Uterus (tissue), 4 donors: ENCODE data around the gene FBXW8. TPM values are rescaled to one million over a fixed set of nuclear protein-coding genes. Genes with fewer than 3 reads are reported as not detected.

Experiments used
- DNase-seq, 2 donors: peaks; one replicate each; pipeline ENCODE4 v3.0.0-alpha.2; 2019 to 2020
- H3K27ac ChIP-seq, 2 donors: fragments of 200-600 bp; sonication (generic); 1 replicate in 1 of 2; 2 replicates in 1 of 2; pipeline ENCODE4 v1.5.1; 2016 to 2018
- H3K27me3 ChIP-seq, 2 donors: fragments of 200-600 bp; sonication (generic); one replicate each; pipeline ENCODE4 v1.5.1; 2018 to 2019; ENCODE audit warnings: control low read depth in 1 of 2
- H3K36me3 ChIP-seq, 2 donors: fragments of 200-600 bp; sonication (generic); one replicate each; pipeline ENCODE4 v1.5.1; 2019; ENCODE audit warnings: control low read depth in 1 of 2
- H3K4me1 ChIP-seq, 2 donors: fragments of 200-600 bp; sonication (generic); one replicate each; pipeline ENCODE4 v1.5.1; 2018 to 2019; ENCODE audit warnings: control low read depth in 1 of 2
- H3K4me3 ChIP-seq, 2 donors: fragments of 200-600 bp; sonication (generic); 1 replicate in 1 of 2; 2 replicates in 1 of 2; pipeline ENCODE4 v1.5.1; 2018 to 2019; ENCODE audit warnings: mild to moderate bottlenecking in 1 of 2
- H3K9me3 ChIP-seq, 2 donors: fragments of 200-600 bp; sonication (generic); one replicate each; pipeline ENCODE4 v1.5.1; 2019; ENCODE audit warnings: control low read depth in 1 of 2
- CTCF ChIP-seq, 4 experiments: fragments of 200-600 bp in 2 of 4; fragments of 450-650 bp in 2 of 4; sonication (generic) in 2 of 4; IDR thresholded peaks; one replicate each; pipeline ENCODE4 v1.5.1; 2016 to 2019; ENCODE audit warnings: antibody characterized with exemption in 4 of 4, mild to moderate bottlenecking in 2 of 4, moderate library complexity in 1 of 4
- POLR2A ChIP-seq, 2 donors: fragments of 450-650 bp; IDR thresholded peaks; one replicate each; pipeline ENCODE4 v1.6.1; 2016; ENCODE audit warnings: antibody characterized with exemption in 2 of 2, mild to moderate bottlenecking in 1 of 2, moderate library complexity in 1 of 2
- intact Hi-C: fragments of 100-400 bp; cut with DNase I; formaldehyde crosslinking; loops from one replicate; pipeline ENCODE4 v1.15.1; 2023; ENCODE audit warnings: low total_unique reads
- total RNA-seq, 4 donors: library from RNA; depleted of rRNA in 3 of 4; stranded (reverse); fragments of >200 nt in 3 of 4; gene quantifications; one replicate each; pipeline versions ENCODE4 v1.1.0 to v1.2.4, GENCODE V29; 2014 to 2023
- donor health status: DM: yes; HTN: yes; CAD: no.

The FBXW8 gene
- total RNA-seq, 4 donors from 2014 or later, result 5.9 to 28.0 (median 15.3) TPM

GRCh38 chr12:116903818-116904217 lies 6.9 kb upstream of the FBXW8 start:
- intact Hi-C loops, result no loop called here
- Histone ChIP-seq H3K4me3 (no peak overlapping the region), H3K36me3 (no peaks in the 10 kb centered on the region), H3K4me1 (no peaks in the 10 kb centered on the region), H3K27ac (no peak overlapping the region), H3K27me3 (no peaks in the 10 kb centered on the region), H3K9me3 (no peaks in the 10 kb centered on the region)
- no peak for TF ChIP-seq CTCF (IDR thresholded peaks at IDR 0.05)
- no peak for TF ChIP-seq POLR2A (IDR thresholded peaks at IDR 0.05)
- DNase-seq, result no peak

- TF ChIP-seq POLR2A (IDR thresholded peaks at IDR 0.05), result no peak
- TF ChIP-seq CTCF (IDR thresholded peaks at IDR 0.05), result no peak
- no peak for DNase-seq
- H3K36me3 ChIP-seq, result no peaks in the 10 kb centered on the region
- H3K9me3 ChIP-seq, result no peaks in the 10 kb centered on the region
- no peaks in the 10 kb centered on the region for H3K27me3 ChIP-seq
- no peak overlapping the region for H3K4me3 ChIP-seq
- H3K4me1 ChIP-seq, result no peaks in the 10 kb centered on the region
- H3K27ac ChIP-seq, result no peak overlapping the region
- intact Hi-C loops, result no loop called here
Observed at GRCh38 chr12:116906285-116906684, 4.5 kb upstream of the FBXW8 start.

GRCh38 chr12:116910280-116910644 lies 488 bp upstream of the FBXW8 start:
- no peak for DNase-seq
- Histone ChIP-seq H3K9me3 (no peaks in the 10 kb centered on the region), H3K4me1 (no peaks in the 10 kb centered on the region), H3K27me3 (no peaks in the 10 kb centered on the region), H3K36me3 (no peaks in the 10 kb centered on the region), H3K4me3 (peak overlapping the region; percentile 41 to 94), H3K27ac (peak overlapping the region in 1 of 2 donors; percentile 79)
- TF ChIP-seq POLR2A (IDR thresholded peaks at IDR 0.05) (no peak), CTCF (IDR thresholded peaks at IDR 0.05) (no peak)
- intact Hi-C loops, result no loop called here

- intact Hi-C loops, result no loop called here
- Histone ChIP-seq H3K9me3 (no peaks in the 10 kb centered on the region), H3K4me3 (no peak overlapping the region), H3K27me3 (no peaks in the 10 kb centered on the region), H3K36me3 (no peaks in the 10 kb centered on the region), H3K4me1 (no peaks in the 10 kb centered on the region), H3K27ac (no peak overlapping the region)
- DNase-seq, result no peak
- TF ChIP-seq CTCF (IDR thresholded peaks at IDR 0.05), result no peak
- no peak for TF ChIP-seq POLR2A (IDR thresholded peaks at IDR 0.05)
Observed at GRCh38 chr12:116915326-116915725, 4.6 kb downstream of the FBXW8 start.

- H3K27me3 ChIP-seq, result no peaks in the 10 kb centered on the region
- no peak overlapping the region for H3K4me3 ChIP-seq
- intact Hi-C loops, result no loop called here
- no peaks in the 10 kb centered on the region for H3K36me3 ChIP-seq
- DNase-seq, result no peak
- TF ChIP-seq CTCF (IDR thresholded peaks at IDR 0.05) (no peak), POLR2A (IDR thresholded peaks at IDR 0.05) (no peak)
- no peaks in the 10 kb centered on the region for H3K9me3 ChIP-seq
- H3K27ac ChIP-seq, result no peak overlapping the region
- no peaks in the 10 kb centered on the region for H3K4me1 ChIP-seq
Observed at GRCh38 chr12:116916122-116916521, 5.4 kb downstream of the FBXW8 start.
